Right lobe of liver (tissue), 6 donors: Measurements from ENCODE around the gene TSPAN11. TPM values are rescaled to one million over a fixed set of nuclear protein-coding genes. Genes with fewer than 3 reads are reported as not detected.
A peak's percentile ranks its signal among the peaks of the same experiment; 100 is the strongest.

Source experiments
- ATAC-seq, 4 donors: fragments of 200-7000 bp; cut with Tn5 transposase; one replicate each; pipeline ENCODE4 v1.9.1; 2020; ENCODE audit warnings: mild to moderate bottlenecking in 4 of 4, moderate library complexity in 4 of 4
- DNase-seq, 3 donors: peaks; one replicate each; pipeline ENCODE4 v3.0.0-alpha.2; 2020
- H3K27ac ChIP-seq, 3 donors: fragments of 200-600 bp; one replicate each; pipeline ENCODE4 v1.8.0; 2022
- H3K27me3 ChIP-seq, 2 donors: fragments of 200-600 bp; one replicate each; pipeline ENCODE4 v1.8.0; 2022
- H3K36me3 ChIP-seq, 4 donors: fragments of 200-600 bp; sonication (generic) in 1 of 4; one replicate each; pipeline versions ENCODE4 v1.5.1 to v1.8.0; 2017 to 2022; ENCODE audit warnings: control low read depth in 1 of 4
- H3K4me1 ChIP-seq, 4 donors: fragments of 200-600 bp; sonication (generic) in 1 of 4; one replicate each; pipeline versions ENCODE4 v1.5.1 to v1.8.0; 2017 to 2022; ENCODE audit warnings: control low read depth in 1 of 4
- H3K4me3 ChIP-seq, 3 donors: fragments of 200-600 bp; one replicate each; pipeline ENCODE4 v1.8.0; 2022
- H3K9me3 ChIP-seq, 4 donors: fragments of 200-600 bp; sonication (generic) in 1 of 4; one replicate each; pipeline versions ENCODE4 v1.5.1 to v1.8.0; 2017 to 2022; ENCODE audit warnings: control low read depth in 1 of 4
- POLR2A ChIP-seq: fragments of 450-650 bp; IDR thresholded peaks from one replicate; pipeline ENCODE4 v1.6.1; 2017; ENCODE audit warnings: antibody characterized with exemption, mild to moderate bottlenecking
- WGBS: methylation state at CpG from one replicate; pipeline ENCODE4 v1.1.6; 2018; ENCODE audit warnings: low coverage, low lambda C conversion rate; ENCODE audit not compliant: insufficient coverage; ENCODE audit errors: missing lambda C conversion rate; 5-methylcytosine and 5-hydroxymethylcytosine counted together
- intact Hi-C, 2 donors: fragments of 100-400 bp; cut with DNase I; formaldehyde crosslinking; loops; one replicate each; pipeline versions ENCODE4 v1.11.2 to v1.14.1; 2022
- total RNA-seq, 6 experiments: library from RNA; depleted of rRNA in 2 of 6; stranded (reverse); fragments of >200 nt in 2 of 6; fragmentation: NEBNext Ultra II Directional in 3 of 6; extraction: Animal tissue kit (Norgen Biotek cat#: 25700) in 3 of 6; gene quantifications; one replicate each; pipeline versions ENCODE4 v1.1.0 to v1.2.4, GENCODE V29; 2016 to 2023
- TF ChIP-seq, protein P1 (sequence below), 4 donors: fragments of 200-600 bp in 3 of 4; fragments of 450-650 bp in 1 of 4; IDR thresholded peaks; one replicate each; pipeline versions ENCODE4 v1.5.1 to v1.8.0; 2016 to 2022; ENCODE audit warnings: antibody characterized with exemption in 4 of 4, mild to moderate bottlenecking in 2 of 4
- donor health status: DM: no; HTN: yes; CAD: no.
- donor health status: DM: no; HTN: no; CAD: no.
- donor health status: DM: no; HTN: no; CAD: no.
- donor health status: DM: no; HTN: yes; CAD: no.
- donor health status: DM: no; HTN: yes; CAD: no.

TSPAN11 gene
- total RNA-seq, 6 experiments from 2014 or later, result 0.31 to 1.00 (median 0.60) TPM

DNA sequence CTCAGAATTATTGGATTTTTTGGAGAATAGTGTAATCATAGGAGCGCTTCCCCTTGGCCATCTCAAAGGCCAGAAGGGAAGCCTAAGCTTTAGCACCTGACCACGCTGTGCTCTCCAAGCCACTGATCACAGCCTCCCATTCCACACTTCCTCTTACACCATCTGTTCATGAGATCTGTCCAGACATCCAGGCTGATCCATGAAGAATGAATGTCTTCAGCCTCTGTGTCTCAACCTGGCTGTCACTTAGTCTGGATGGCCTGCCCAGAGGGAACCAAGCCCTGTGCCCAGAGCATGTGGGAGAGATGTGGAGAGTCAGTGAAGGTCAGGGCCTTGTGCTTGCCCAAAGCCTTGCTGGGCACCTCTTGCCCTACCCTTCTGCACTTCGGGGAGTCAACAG is 40.5 kb downstream of the TSPAN11 start:
- Histone ChIP-seq H3K4me3 (no peak overlapping the region), H3K27ac (no peak overlapping the region), H3K4me1 (no peaks in the 10 kb centered on the region), H3K9me3 (no peaks in the 10 kb centered on the region), H3K36me3 (no peaks in the 10 kb centered on the region), H3K27me3 (no peaks in the 10 kb centered on the region)
- intact Hi-C loops, result no loop called here
- 90% methylated on average over 2 of the region's 3 CpGs for WGBS
- TF ChIP-seq POLR2A, result no peak
- TF ChIP-seq, protein P1, sequence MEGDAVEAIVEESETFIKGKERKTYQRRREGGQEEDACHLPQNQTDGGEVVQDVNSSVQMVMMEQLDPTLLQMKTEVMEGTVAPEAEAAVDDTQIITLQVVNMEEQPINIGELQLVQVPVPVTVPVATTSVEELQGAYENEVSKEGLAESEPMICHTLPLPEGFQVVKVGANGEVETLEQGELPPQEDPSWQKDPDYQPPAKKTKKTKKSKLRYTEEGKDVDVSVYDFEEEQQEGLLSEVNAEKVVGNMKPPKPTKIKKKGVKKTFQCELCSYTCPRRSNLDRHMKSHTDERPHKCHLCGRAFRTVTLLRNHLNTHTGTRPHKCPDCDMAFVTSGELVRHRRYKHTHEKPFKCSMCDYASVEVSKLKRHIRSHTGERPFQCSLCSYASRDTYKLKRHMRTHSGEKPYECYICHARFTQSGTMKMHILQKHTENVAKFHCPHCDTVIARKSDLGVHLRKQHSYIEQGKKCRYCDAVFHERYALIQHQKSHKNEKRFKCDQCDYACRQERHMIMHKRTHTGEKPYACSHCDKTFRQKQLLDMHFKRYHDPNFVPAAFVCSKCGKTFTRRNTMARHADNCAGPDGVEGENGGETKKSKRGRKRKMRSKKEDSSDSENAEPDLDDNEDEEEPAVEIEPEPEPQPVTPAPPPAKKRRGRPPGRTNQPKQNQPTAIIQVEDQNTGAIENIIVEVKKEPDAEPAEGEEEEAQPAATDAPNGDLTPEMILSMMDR (IDR thresholded peaks at IDR 0.05), result no peak
- ATAC-seq (no peak), DNase-seq (peak in 1 of 3 donors; percentile 9)

DNA sequence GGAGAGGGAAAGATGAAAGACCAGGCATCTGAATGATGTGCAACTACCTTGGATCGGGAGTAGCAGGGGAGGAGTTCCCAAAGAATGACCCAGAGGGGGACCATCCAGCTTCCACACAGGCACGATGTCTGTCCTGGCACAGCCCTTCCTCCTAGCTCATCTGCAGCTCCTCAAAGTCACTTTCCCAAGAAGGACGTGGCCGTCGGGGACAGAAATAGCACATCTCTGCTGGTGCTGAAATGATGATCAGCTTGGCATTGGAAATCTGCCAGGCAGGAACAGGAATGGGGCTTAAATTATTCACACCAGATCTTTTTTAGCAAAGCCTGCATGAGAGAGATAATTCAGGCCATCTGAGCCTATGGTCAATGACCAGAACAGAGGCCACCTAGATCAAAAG is 41.7 kb downstream of the TSPAN11 start:
- ATAC-seq (no peak), DNase-seq (peak in 1 of 3 donors; percentile 14)
- intact Hi-C loops, result no loop called here
- no peaks in the 10 kb centered on the region for H3K36me3 ChIP-seq
- no peak overlapping the region for H3K27ac ChIP-seq
- TF ChIP-seq POLR2A, result no peak
- TF ChIP-seq, protein P1 (IDR thresholded peaks at IDR 0.05), result no peak
- 63% methylated on average over 1 of the region's 5 CpGs for WGBS
- no peaks in the 10 kb centered on the region for H3K27me3 ChIP-seq
- H3K9me3 ChIP-seq, result no peaks in the 10 kb centered on the region
- no peak overlapping the region for H3K4me3 ChIP-seq
- no peaks in the 10 kb centered on the region for H3K4me1 ChIP-seq

DNA sequence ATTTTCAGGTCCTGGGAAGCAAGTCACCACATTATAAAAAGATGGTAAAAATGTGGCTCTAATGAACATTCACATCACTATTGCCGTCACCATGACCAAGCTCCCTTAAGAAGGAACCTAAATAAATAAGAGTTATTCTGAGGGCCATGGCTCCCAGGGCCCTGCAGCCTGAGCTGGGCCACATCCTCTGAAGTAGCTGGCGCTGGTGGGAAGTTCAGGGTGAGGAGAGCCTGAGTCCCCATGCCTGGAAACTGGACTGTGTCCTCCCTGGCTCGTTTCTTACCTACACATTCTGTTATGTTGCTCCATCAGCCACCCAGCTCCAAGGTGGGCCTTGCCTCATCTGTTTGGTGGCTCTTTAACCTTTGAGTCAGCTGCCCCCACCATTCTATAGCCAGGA is 42.5 kb downstream of the TSPAN11 start:
- Histone ChIP-seq H3K9me3 (no peaks in the 10 kb centered on the region), H3K27ac (no peak overlapping the region), H3K36me3 (no peaks in the 10 kb centered on the region), H3K4me1 (no peaks in the 10 kb centered on the region), H3K27me3 (no peaks in the 10 kb centered on the region), H3K4me3 (no peak overlapping the region)
- no peak for ATAC-seq
- peak in 1 of 3 donors; percentile 19 for DNase-seq
- TF ChIP-seq, protein P1 (IDR thresholded peaks at IDR 0.05), result no peak
- TF ChIP-seq POLR2A, result no peak
- WGBS, result no CpG with 5 or more reads among the region's 3 CpGs
- intact Hi-C loops, result no loop called here

DNA sequence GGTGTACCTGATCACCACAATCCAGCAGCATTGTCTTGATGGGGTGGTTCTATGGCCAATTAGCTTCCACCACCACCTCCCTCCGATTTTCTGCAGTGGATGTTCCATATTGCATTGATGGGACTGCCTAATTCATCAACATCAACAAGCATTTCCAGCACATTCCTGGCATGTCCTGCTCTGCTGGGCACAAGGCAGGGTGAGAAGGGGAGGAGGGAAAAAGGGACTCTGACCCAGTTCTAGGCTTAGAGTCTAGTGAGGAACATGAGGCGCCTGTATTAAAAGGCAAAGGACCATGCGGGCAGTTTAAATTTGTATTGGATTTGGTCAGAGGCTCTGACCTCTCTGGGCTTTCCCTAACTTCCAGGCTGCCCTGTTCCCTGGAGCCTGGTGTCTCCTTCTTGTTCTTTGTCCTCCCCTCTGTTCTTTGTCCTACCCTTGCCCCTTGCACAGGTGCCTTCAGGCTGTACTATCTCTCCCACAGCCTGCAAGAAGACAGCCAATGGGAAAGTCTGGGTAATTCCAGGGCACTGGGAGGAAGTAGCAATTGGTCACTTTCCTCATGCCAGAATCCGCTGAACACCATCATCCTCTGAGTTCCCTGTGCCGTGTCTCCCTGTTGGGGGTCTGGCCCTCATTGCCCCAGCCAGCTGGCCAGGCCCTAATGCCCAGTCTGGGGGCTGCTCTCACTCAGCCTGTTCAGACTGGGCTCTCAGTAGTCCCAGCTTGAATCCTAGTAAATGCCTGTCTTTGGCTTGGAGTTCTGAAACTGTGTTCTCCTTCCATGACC is 43.3 kb downstream of the TSPAN11 start:
- Histone ChIP-seq H3K4me3 (no peak overlapping the region), H3K27me3 (no peaks in the 10 kb centered on the region), H3K36me3 (no peaks in the 10 kb centered on the region), H3K27ac (no peak overlapping the region), H3K4me1 (no peaks in the 10 kb centered on the region), H3K9me3 (no peaks in the 10 kb centered on the region)
- 42% methylated on average over 2 of the region's 5 CpGs for WGBS
- TF ChIP-seq POLR2A, result no peak
- TF ChIP-seq, protein P1 (IDR thresholded peaks at IDR 0.05), result no peak
- DNase-seq (no peak), ATAC-seq (no peak)
- intact Hi-C loops, result no loop called here
